ENCODE measurements around the gene CDK8.

DNA sequence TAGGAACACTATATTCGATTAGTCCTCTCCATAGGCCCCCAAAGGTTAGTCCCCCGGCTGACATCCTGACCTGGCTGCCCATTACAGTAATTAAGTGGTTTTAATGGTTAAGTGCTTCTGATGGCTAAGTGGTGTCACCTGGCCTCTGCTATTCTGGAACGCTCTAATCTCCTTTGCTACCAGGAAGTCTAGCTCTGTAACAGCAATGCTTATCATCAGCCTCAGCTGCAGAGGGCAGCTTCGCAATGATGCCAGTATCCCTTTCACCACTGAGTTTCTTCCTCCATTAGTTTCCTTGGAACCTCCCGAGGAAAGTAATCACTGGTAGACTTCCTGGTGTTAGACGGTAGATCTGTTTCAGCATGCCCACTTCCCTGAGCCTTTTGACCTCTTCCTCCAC lies 23.2 kb upstream of the CDK8 start:
- no peak for TF ChIP-seq ZNF274 (IDR thresholded peaks at IDR 0.05; ENCODE audit: low read depth, low read length)
- TF ChIP-seq YY1 (IDR thresholded peaks at IDR 0.05; ENCODE audit: insufficient read depth, insufficient read length), result no peak
- TF ChIP-seq SUZ12 (IDR thresholded peaks at IDR 0.05; ENCODE audit: extremely low read depth, insufficient read depth, insufficient read length), result no peak

Measured in NT2/D1 (cell line).